Right lobe of liver (tissue), 4 donors: ENCODE results near the gene LIPA.
"Not testable (repeated sequence)": the region's sequence is repeated elsewhere in the genome, so short reads cannot be mapped to it uniquely, and the experiment has no call there.

Experiments
- POLR2A ChIP-seq: fragments of 450-650 bp; IDR thresholded peaks from one replicate; pipeline ENCODE4 v1.6.1; 2017; ENCODE audit warnings: antibody characterized with exemption, mild to moderate bottlenecking
- TF ChIP-seq, protein P1 (sequence below), 4 donors: fragments of 200-600 bp in 3 of 4; fragments of 450-650 bp in 1 of 4; IDR thresholded peaks; one replicate each; pipeline versions ENCODE4 v1.5.1 to v1.8.0; 2016 to 2022; ENCODE audit warnings: antibody characterized with exemption in 4 of 4, mild to moderate bottlenecking in 2 of 4
- donor health status: DM: no; HTN: no; CAD: no.
- donor health status: DM: no; HTN: no; CAD: no.
- donor health status: DM: no; HTN: yes; CAD: no.

- TF ChIP-seq, protein P1, sequence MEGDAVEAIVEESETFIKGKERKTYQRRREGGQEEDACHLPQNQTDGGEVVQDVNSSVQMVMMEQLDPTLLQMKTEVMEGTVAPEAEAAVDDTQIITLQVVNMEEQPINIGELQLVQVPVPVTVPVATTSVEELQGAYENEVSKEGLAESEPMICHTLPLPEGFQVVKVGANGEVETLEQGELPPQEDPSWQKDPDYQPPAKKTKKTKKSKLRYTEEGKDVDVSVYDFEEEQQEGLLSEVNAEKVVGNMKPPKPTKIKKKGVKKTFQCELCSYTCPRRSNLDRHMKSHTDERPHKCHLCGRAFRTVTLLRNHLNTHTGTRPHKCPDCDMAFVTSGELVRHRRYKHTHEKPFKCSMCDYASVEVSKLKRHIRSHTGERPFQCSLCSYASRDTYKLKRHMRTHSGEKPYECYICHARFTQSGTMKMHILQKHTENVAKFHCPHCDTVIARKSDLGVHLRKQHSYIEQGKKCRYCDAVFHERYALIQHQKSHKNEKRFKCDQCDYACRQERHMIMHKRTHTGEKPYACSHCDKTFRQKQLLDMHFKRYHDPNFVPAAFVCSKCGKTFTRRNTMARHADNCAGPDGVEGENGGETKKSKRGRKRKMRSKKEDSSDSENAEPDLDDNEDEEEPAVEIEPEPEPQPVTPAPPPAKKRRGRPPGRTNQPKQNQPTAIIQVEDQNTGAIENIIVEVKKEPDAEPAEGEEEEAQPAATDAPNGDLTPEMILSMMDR (IDR thresholded peaks at IDR 0.05), result not testable (repeated sequence)
- TF ChIP-seq POLR2A, result not testable (repeated sequence)
Observed at GRCh38 chr10:89191301-89191700, 60.3 kb downstream of the LIPA start.
